ENCODE data around the gene BEAN1.

Gene BEAN1

DNA sequence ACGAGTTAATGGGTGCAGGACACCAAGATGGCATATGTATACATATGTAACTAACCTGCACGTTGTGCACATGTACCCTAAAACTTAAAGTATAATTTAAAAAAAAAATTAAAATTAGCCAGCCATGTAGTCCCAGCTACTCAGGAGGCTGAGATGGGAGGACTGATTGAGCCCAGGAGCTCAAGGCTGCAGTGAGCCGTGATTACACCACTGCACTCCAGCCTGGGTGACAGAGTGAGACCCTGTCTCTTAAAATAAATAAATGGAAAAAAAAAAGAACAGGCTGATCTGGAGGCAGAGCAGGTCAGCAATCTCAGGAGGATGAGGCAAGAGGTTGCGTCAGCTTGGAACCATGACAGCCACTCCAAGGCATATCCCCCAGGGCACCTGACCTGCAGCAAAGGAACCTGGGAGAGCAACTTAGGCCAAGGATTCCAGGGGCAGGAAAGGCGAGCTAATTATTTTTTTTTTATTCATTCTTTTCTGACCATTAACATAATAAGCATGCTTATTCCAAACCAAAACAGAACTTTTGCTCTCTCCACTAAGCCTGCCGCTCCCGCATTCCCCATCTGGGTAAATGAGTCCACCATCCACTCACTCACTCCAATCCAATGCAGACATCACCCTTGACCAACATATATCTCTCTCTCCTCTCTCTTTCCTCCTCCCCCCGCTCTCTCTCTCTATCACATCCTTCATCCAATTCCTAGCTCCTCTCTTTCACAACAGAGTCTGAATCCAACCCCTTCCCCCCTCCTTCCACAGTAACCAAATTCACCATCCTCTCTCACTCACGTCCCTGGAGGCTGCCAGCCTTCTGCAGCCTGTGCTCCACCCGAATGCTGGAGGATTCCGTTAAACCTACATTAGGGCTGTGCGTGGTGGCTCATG lies 75.2 kb downstream of the BEAN1 start:
- TF ChIP-seq, protein P1, sequence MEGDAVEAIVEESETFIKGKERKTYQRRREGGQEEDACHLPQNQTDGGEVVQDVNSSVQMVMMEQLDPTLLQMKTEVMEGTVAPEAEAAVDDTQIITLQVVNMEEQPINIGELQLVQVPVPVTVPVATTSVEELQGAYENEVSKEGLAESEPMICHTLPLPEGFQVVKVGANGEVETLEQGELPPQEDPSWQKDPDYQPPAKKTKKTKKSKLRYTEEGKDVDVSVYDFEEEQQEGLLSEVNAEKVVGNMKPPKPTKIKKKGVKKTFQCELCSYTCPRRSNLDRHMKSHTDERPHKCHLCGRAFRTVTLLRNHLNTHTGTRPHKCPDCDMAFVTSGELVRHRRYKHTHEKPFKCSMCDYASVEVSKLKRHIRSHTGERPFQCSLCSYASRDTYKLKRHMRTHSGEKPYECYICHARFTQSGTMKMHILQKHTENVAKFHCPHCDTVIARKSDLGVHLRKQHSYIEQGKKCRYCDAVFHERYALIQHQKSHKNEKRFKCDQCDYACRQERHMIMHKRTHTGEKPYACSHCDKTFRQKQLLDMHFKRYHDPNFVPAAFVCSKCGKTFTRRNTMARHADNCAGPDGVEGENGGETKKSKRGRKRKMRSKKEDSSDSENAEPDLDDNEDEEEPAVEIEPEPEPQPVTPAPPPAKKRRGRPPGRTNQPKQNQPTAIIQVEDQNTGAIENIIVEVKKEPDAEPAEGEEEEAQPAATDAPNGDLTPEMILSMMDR (IDR thresholded peaks at IDR 0.05; ENCODE audit: borderline replicate concordance, insufficient read depth, low read depth, low read length): no peak
- H3K4me3 ChIP-seq (ENCODE audit: low read depth, low read length): no peak overlapping the region

DNA sequence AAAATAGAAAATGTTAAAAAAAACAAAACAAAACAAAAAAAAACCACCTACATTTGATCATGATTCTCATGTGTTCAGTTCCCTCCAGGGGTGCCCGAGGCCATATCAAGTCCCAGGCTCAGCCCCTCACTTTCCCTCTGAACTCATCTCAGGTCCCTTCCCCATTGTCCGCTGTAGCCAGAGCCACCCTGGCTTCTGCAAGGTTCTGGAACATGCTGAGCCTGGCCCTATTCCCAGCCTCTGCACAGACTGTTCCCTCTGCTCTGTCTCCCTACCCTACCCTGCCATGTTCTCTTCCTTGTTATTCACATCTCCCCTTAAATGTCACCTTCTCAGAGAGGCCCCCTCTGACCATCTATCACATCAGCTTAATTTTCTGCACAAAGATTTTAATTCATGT lies 75.9 kb downstream of the BEAN1 start:
- no peak overlapping the region for H3K4me3 ChIP-seq (ENCODE audit: low read depth, low read length)
- TF ChIP-seq, protein P1 (IDR thresholded peaks at IDR 0.05; ENCODE audit: borderline replicate concordance, insufficient read depth, low read depth, low read length): no peak

DNA sequence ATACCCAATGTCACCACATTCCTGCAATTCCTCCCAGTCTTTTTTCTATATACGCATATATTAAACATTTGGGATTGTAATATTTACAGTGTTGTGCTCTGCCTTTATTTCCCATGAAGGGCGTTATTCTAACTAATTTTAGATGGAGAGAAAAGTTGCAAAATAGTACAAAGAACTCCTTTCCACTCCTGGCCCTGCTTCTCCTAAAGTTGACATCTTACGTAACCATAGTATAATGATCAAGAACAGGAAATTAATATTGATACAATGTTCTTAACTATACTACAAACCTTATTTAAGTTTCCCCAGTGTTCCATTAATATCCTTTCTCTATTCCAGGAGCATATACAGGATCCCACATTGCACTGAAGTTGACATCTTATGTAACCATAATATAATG lies 76.5 kb downstream of the BEAN1 start:
- no peak overlapping the region for H3K4me3 ChIP-seq (ENCODE audit: low read depth, low read length)
- TF ChIP-seq, protein P1 (IDR thresholded peaks at IDR 0.05; ENCODE audit: borderline replicate concordance, insufficient read depth, low read depth, low read length): no peak

DNA sequence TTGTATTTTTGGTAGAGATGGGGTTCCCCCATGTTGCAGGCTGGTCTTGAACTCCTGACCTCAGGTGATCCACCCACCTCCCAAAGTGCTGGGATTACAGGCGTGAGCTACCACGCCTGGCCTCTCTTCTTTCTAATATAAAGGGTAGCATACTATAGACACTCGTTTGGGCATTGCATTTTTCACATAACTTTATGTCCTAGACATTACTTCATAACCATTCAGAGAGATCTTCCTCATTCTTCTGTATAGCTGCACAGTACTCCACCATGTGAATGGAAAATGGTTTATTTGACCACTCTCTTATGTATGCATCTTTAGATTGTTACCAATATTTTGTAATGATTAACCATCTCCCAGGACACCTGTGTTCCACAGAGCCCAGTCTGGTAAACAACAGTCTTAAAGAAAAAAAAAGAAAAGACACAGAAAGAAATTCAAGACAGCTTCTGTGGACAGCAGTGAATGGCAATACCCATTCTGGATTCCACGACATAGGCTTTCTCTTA lies 80.7 kb downstream of the BEAN1 start:
- no peak overlapping the region for H3K4me3 ChIP-seq (ENCODE audit: low read depth, low read length)
- TF ChIP-seq, protein P1 (IDR thresholded peaks at IDR 0.05; ENCODE audit: borderline replicate concordance, insufficient read depth, low read depth, low read length): no peak

DNA sequence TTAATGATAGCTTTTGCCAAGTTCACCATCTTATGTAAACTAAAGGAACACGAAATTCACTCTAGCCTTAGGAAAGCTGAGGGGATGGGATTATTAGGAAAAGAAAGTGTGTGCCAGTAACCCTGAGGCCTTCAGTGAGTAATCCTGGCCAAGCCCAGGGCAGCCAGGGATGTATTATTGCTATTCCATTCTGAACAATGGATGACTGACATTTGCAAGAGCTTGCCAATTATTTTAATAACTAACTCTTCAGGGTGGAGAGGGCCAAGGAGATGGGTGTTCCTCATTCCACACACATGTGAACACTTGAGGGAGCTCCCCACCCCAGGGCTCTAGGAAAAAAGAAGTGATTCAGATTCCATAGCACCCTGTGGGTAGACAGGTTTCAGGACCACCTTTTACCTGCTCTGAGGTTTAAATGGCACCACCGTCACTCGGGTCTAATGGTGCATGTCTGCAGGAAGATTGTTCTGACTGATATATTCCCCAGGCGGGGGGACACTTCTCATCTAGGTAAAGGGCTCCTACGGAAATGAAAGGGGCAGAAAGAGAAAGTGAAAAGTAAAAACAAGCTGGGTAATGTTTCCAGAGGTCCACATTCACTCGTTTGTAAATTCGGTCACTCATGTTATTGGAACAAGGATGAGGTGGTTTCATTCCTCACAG lies 81.3 kb downstream of the BEAN1 start:
- TF ChIP-seq, protein P1 (IDR thresholded peaks at IDR 0.05; ENCODE audit: borderline replicate concordance, insufficient read depth, low read depth, low read length): no peak
- H3K4me3 ChIP-seq (ENCODE audit: low read depth, low read length): no peak overlapping the region

DNA sequence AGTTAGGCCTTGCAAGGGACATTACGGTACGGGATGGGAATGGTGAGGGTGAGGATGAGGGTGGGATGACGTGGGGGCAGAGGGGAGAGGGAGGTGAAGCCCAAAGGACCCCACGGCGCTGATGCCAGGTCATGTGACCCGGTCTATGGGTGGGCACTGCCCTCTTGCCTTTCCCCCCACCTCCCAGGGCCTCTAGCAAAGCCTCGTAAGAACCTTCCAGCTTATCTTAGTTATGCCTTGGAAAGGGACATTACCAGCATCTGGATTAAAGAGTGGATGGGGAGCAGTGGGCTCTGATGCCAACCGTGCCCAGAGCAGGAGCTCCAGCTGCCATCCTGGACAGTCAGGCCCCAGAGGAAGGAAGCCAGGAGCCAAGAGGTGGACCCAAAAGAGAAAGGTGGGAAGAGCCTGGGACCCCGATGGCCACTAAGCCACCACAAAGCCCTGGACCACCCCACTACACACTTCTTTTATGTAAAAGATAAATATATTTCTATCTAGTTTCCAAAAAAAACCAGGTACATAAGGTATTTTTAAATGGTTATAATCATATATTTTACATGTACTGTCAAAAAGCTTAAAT lies 81.9 kb downstream of the BEAN1 start:
- H3K4me3 ChIP-seq (ENCODE audit: low read depth, low read length): no peak overlapping the region
- TF ChIP-seq, protein P1 (IDR thresholded peaks at IDR 0.05; ENCODE audit: borderline replicate concordance, insufficient read depth, low read depth, low read length): no peak
